RWPE2 (cell line): Measurements from ENCODE around the gene CSNK1G1.
A peak's percentile ranks its signal among the peaks of the same experiment; 100 is the strongest.

Source experiments
- ATAC-seq: fragments of 200-7000 bp; cut with Tn5 transposase; 3 replicates; pipeline ENCODE4 v1.9.1; 2021; ENCODE audit warnings: low read depth
- DNase-seq: peaks from one replicate; pipeline ENCODE4 v3.0.0-alpha.2; 2020; ENCODE audit warnings: low spot score
- H3K27ac ChIP-seq: fragments of 450-650 bp; 2 replicates; pipeline ENCODE4 v1.5.1; 2017; ENCODE audit warnings: mild to moderate bottlenecking; ENCODE audit not compliant: poor library complexity, severe bottlenecking
- H3K27me3 ChIP-seq: fragments of 250-450 bp; sonication (Bioruptor Pico); 2 replicates; pipeline ENCODE4 v1.5.1; 2021; ENCODE audit warnings: mild to moderate bottlenecking, moderate library complexity; ENCODE audit not compliant: insufficient read depth, poor library complexity, severe bottlenecking
- H3K36me3 ChIP-seq: fragments of 250-450 bp; sonication (Bioruptor Pico); 2 replicates; pipeline ENCODE4 v1.5.1; 2020; ENCODE audit warnings: low read depth, mild to moderate bottlenecking, moderate library complexity
- H3K4me1 ChIP-seq: fragments of 250-450 bp; sonication (Bioruptor Pico); 2 replicates; pipeline ENCODE4 v1.5.1; 2021; ENCODE audit warnings: mild to moderate bottlenecking, moderate library complexity; ENCODE audit not compliant: insufficient read depth, poor library complexity, severe bottlenecking
- H3K4me3 ChIP-seq: fragments of 250-450 bp; sonication (Bioruptor Pico); 2 replicates; pipeline ENCODE4 v1.5.1; 2021; ENCODE audit warnings: mild to moderate bottlenecking, moderate library complexity; ENCODE audit not compliant: severe bottlenecking
- H3K9me3 ChIP-seq: fragments of 250-450 bp; sonication (Bioruptor Pico); 2 replicates; pipeline ENCODE4 v1.5.1; 2021; ENCODE audit warnings: mild to moderate bottlenecking, moderate library complexity; ENCODE audit not compliant: severe bottlenecking
- TF ChIP-seq, protein P1 (sequence below): fragments of 450-650 bp; IDR thresholded peaks from one replicate; pipeline ENCODE4 v1.5.1; 2017; ENCODE audit warnings: mild to moderate bottlenecking, moderate library complexity; ENCODE audit not compliant: poor library complexity, severe bottlenecking

Gene CSNK1G1

DNA sequence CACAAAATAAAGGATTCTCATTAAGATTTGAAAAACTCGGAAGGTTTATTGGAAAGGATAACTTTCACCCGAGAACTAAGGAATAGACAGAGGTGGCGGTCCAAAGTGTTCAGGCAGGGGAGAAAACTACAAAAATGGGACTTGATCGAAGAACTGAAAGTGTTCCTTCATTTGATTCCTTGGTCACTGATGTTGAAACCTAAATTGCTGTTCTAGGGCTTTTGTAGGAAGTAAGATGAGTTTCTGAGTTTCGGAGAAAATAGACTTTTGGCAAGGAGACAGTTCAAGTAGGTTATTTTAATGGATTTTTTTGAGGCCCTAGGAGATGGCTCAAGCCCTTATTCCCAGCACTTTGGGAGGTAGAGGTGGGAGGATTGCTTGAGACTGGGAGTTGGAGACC is 33.1 kb upstream of the CSNK1G1 start:
- ATAC-seq (no peak), DNase-seq (no peak)
- peaks cover 12% of the 10 kb centered on the region for H3K4me1 ChIP-seq
- TF ChIP-seq, protein P1, sequence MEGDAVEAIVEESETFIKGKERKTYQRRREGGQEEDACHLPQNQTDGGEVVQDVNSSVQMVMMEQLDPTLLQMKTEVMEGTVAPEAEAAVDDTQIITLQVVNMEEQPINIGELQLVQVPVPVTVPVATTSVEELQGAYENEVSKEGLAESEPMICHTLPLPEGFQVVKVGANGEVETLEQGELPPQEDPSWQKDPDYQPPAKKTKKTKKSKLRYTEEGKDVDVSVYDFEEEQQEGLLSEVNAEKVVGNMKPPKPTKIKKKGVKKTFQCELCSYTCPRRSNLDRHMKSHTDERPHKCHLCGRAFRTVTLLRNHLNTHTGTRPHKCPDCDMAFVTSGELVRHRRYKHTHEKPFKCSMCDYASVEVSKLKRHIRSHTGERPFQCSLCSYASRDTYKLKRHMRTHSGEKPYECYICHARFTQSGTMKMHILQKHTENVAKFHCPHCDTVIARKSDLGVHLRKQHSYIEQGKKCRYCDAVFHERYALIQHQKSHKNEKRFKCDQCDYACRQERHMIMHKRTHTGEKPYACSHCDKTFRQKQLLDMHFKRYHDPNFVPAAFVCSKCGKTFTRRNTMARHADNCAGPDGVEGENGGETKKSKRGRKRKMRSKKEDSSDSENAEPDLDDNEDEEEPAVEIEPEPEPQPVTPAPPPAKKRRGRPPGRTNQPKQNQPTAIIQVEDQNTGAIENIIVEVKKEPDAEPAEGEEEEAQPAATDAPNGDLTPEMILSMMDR: no peak
- H3K27ac ChIP-seq: no peak overlapping the region
- H3K9me3 ChIP-seq: no peaks in the 10 kb centered on the region
- H3K27me3 ChIP-seq: no peaks in the 10 kb centered on the region
- peaks cover 15% of the 10 kb centered on the region for H3K36me3 ChIP-seq
- no peak overlapping the region for H3K4me3 ChIP-seq

DNA sequence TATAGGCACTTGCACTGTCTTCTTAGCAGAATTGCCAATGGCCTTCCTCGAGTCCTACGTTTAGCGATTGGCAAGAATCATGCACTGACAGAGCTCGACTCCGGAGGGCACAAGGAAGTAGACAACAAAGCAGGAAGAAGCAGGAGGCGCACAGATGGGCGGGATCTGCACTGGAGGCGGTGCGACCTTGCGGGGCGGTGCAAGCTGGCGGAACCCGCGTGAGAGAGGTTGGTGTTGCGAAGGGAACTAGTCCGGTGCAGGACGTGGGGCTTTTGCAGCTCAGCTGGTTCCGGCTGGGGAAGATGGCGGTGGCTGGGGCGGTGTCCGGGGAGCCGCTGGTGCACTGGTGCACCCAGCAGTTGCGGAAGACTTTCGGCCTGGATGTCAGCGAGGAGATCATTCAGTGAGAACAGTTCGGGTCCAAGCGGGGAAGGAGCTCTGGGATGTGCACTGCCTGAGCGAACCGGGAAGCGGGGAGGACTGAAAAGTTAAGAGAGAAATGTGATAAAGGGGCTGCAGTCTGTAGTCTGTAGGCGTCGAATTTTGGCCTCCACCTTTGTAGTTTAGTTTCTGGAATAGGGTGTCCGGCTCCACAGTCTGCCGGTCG is 31.7 kb upstream of the CSNK1G1 start, which contains the start of gene TRIP4:
Gene TRIP4, plus strand, starts transcription at position 275 of the 607 bp plus-strand sequence. Its CDS starts 28 bp downstream, at position 303.
- peak within 1 kb of the TSS; percentile 46 for H3K27ac ChIP-seq
- H3K9me3 ChIP-seq: no peaks in the 10 kb centered on the region
- peaks cover 12% of the 10 kb centered on the region for H3K4me1 ChIP-seq
- ATAC-seq (peak; percentile 99), DNase-seq (peak; percentile 99)
- H3K36me3 ChIP-seq: peaks cover 5% of the 10 kb centered on the region
- TF ChIP-seq, protein P1: peak; percentile 33
- peak within 1 kb of the TSS; percentile 66 for H3K4me3 ChIP-seq
- no peaks in the 10 kb centered on the region for H3K27me3 ChIP-seq

- peaks cover 3% of the 10 kb centered on the region; the same call in 1 of the 2 replicates for H3K36me3 ChIP-seq
- TF ChIP-seq, protein P1: no peak
- no peaks in the 10 kb centered on the region for H3K27me3 ChIP-seq
- H3K4me1 ChIP-seq: peaks cover 16% of the 10 kb centered on the region
- H3K27ac ChIP-seq: no peak overlapping the region
- no peak for DNase-seq
- no peaks in the 10 kb centered on the region for H3K9me3 ChIP-seq
- ATAC-seq: no peak
- no peak overlapping the region for H3K4me3 ChIP-seq
Observed at GRCh38 chr15:64386291-64386690, 30.3 kb upstream of the CSNK1G1 start.

GRCh38 chr15:64383760-64384159 is 27.8 kb upstream of the CSNK1G1 start:
- H3K36me3 ChIP-seq: peaks cover 14% of the 10 kb centered on the region
- H3K9me3 ChIP-seq: no peaks in the 10 kb centered on the region
- H3K4me1 ChIP-seq: peaks cover 23% of the 10 kb centered on the region
- TF ChIP-seq, protein P1: no peak
- no peaks in the 10 kb centered on the region for H3K27me3 ChIP-seq
- H3K4me3 ChIP-seq: no peak overlapping the region
- H3K27ac ChIP-seq: no peak overlapping the region
- DNase-seq (no peak), ATAC-seq (no peak)
